K562 (cell line): ENCODE results near the gene CEP128.

ENCODE experiments used
- CTCF ChIP-seq, 3 experiments: IDR thresholded peaks in 2 of 3; conservative IDR thresholded peaks in 1 of 3; 2 replicates each; pipeline ENCODE4 v1.5.1; 2011 to 2012; ENCODE audit warnings: low read length in 3 of 3, mild to moderate bottlenecking in 3 of 3, control low read depth in 2 of 3, improper control_type of control experiment in 1 of 3, inconsistent platforms in 1 of 3, low read depth in 1 of 3, mixed read lengths in 1 of 3, moderate library complexity in 1 of 3; ENCODE audit not compliant: insufficient read depth in 2 of 3
- HMG20B ChIP-seq: fragments of 250-450 bp; sonication (Bioruptor Pico); IDR thresholded peaks from 2 replicates; pipeline ENCODE4 v1.5.0; 2021; ENCODE audit warnings: mild to moderate bottlenecking
- MAFK ChIP-seq: IDR thresholded peaks from 2 replicates; pipeline ENCODE4 v1.6.1; 2011; ENCODE audit warnings: low read length, improper control_type of control experiment
- MLLT1 ChIP-seq, 2 experiments: fragments of 450-650 bp; IDR thresholded peaks; 2 replicates each; pipeline ENCODE4 v1.6.1; 2016
- RBBP5 ChIP-seq: fragments of 200-600 bp; sonication (generic); IDR thresholded peaks from 2 replicates; pipeline ENCODE4 v1.6.1; 2012; ENCODE audit warnings: borderline replicate concordance, mild to moderate bottlenecking, low read length, control low read depth, inconsistent platforms; ENCODE audit not compliant: insufficient read depth, poor library complexity, severe bottlenecking
- RCOR1 ChIP-seq, 2 experiments: IDR thresholded peaks; 2 replicates each; pipeline ENCODE4 v1.6.1; 2012; ENCODE audit warnings: low read depth in 2 of 2, low read length in 2 of 2, borderline replicate concordance in 1 of 2, improper control_type of control experiment in 1 of 2
- ZNF280B ChIP-seq: fragments of 250-450 bp; sonication (Bioruptor Pico); IDR thresholded peaks from 2 replicates; pipeline ENCODE4 v1.5.1; 2021; ENCODE audit warnings: mild to moderate bottlenecking
- ZNF589 ChIP-seq: fragments of 200-800 bp; sonication (Bioruptor generic); IDR thresholded peaks from 2 replicates; pipeline ENCODE4 v1.6.1; 2016; ENCODE audit warnings: low read depth, missing genetic modification characterization, missing compliant biosample characterization

DNA sequence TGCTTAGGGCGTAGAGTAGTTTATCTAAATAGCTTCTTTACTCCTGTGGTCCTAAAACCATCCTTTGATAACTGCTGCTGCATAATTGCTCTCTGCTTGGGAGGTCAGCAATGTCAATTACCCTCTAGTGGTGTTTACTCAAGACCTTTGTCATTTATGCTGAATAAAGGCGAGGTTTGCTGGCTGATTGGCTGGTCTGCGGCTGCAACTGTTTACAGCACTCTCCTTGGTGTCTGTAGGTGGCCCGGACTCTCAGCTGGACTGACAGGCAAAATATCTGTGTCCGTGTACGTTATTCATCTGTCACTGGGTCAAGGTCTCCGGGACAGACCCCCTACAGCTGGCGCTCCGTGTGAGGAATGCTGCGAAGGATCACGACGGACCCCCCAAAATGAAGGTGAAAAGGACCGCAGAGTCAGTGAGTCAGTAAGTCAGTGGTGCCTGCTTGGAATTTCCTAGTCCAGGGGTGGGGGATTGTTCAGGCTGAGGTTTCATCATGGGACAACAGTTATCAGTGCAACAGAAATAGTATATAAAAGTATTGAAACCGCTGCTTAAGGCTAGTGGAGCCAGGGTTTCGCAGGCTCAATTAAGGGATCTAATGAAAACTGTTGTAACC lies 476.9 kb downstream of the CEP128 start:
- TF ChIP-seq MLLT1 (IDR thresholded peaks at IDR 0.05): no peak
- TF ChIP-seq ZNF280B (CRISPR knock-in tag): no peak
- no peak for TF ChIP-seq RCOR1 (IDR thresholded peaks at IDR 0.05; ENCODE audit: borderline replicate concordance in 1 of 2, low read depth in 2 of 2, low read length in 2 of 2)
- TF ChIP-seq HMG20B (CRISPR knock-in tag): no peak
- no peak for TF ChIP-seq CTCF (IDR thresholded peaks at IDR 0.05 in 2 of 3, conservative IDR thresholded peaks at IDR 0.05 in 1 of 3; ENCODE audit: insufficient read depth in 2 of 3, low read depth in 1 of 3, low read length in 3 of 3)
- TF ChIP-seq MAFK: no peak
- TF ChIP-seq ZNF589 (CRISPR knock-in tag): no peak
- TF ChIP-seq RBBP5: no peak
